GM23338 (cell line): ENCODE measurements around the gene TNS3.

Source experiments
- CREB1 ChIP-seq: fragments of 250-450 bp; sonication (Bioruptor Pico); IDR thresholded peaks from 2 replicates; pipeline ENCODE4 v1.5.0; 2020; ENCODE audit warnings: low read depth, mild to moderate bottlenecking, moderate library complexity
- CTCF ChIP-seq, 2 experiments: fragments of 200-600 bp in 1 of 2; sonication (generic) in 1 of 2; conservative IDR thresholded peaks; 2 replicates each; pipeline versions ENCODE4 v1.5.1 to v1.6.1; 2016 to 2017; ENCODE audit warnings: antibody characterized with exemption in 2 of 2, low read depth in 2 of 2, mild to moderate bottlenecking in 2 of 2, moderate library complexity in 1 of 2
- ETS1 ChIP-seq: IDR thresholded peaks from 2 replicates; pipeline ENCODE4 v1.6.1; 2016; ENCODE audit warnings: antibody characterized with exemption
- EZH2 ChIP-seq: fragments of 200-600 bp; sonication (generic); IDR thresholded peaks from one replicate; pipeline ENCODE4 v1.8.0; 2017; ENCODE audit warnings: antibody characterized with exemption, mild to moderate bottlenecking, low read depth; ENCODE audit not compliant: unreplicated experiment
- EZH2phosphoT487 ChIP-seq: fragments of 200-600 bp; sonication (generic); IDR thresholded peaks from one replicate; pipeline ENCODE4 v1.8.1; 2018; ENCODE audit warnings: antibody characterized with exemption; ENCODE audit not compliant: unreplicated experiment
- JUNB ChIP-seq: IDR thresholded peaks from one replicate; pipeline ENCODE4 v1.6.1; 2016; ENCODE audit warnings: antibody characterized with exemption; ENCODE audit not compliant: unreplicated experiment
- NANOG ChIP-seq: IDR thresholded peaks from 2 replicates; pipeline ENCODE4 v1.6.1; 2016; ENCODE audit warnings: antibody characterized with exemption, borderline replicate concordance
- POLR2AphosphoS5 ChIP-seq: IDR thresholded peaks from 2 replicates; pipeline ENCODE4 v1.6.1; 2016; ENCODE audit warnings: antibody characterized with exemption, low read depth
- REST ChIP-seq: IDR thresholded peaks from one replicate; pipeline ENCODE4 v1.6.1; 2018; ENCODE audit warnings: antibody characterized with exemption; ENCODE audit not compliant: unreplicated experiment
- STAT1 ChIP-seq: IDR thresholded peaks from one replicate; pipeline ENCODE4 v1.6.1; 2016; ENCODE audit warnings: antibody characterized with exemption; ENCODE audit not compliant: unreplicated experiment
- ZNF114 ChIP-seq: fragments of 250-450 bp; sonication (Bioruptor Pico); IDR thresholded peaks from 2 replicates; pipeline ENCODE4 v1.5.0; 2020; ENCODE audit warnings: mild to moderate bottlenecking, moderate library complexity
- ZNF331 ChIP-seq: fragments of 250-450 bp; sonication (Bioruptor Pico); IDR thresholded peaks from 2 replicates; pipeline ENCODE4 v1.5.0; 2020; ENCODE audit warnings: low read depth, mild to moderate bottlenecking, moderate library complexity

GRCh38 chr7:47406801-47407129, 175.1 kb downstream of the TNS3 start:
- TF ChIP-seq CTCF (conservative IDR thresholded peaks at IDR 0.05; ENCODE audit: low read depth in 2 of 2), result no peak
- no peak for TF ChIP-seq ZNF114
- TF ChIP-seq CREB1 (CRISPR knock-in tag), result no peak
- no peak for TF ChIP-seq POLR2AphosphoS5
- no peak for TF ChIP-seq EZH2
- no peak for TF ChIP-seq ZNF331 (CRISPR knock-in tag)
- TF ChIP-seq STAT1, result no peak
- TF ChIP-seq REST, result no peak
- no peak for TF ChIP-seq EZH2phosphoT487
- TF ChIP-seq ETS1, result no peak
- TF ChIP-seq JUNB, result no peak
- no peak for TF ChIP-seq NANOG
